GM12878 (cell line): ENCODE results near the gene MAD2L1BP. TPM values are rescaled to one million over a fixed set of nuclear protein-coding genes. Genes with fewer than 3 reads are reported as not detected.
A peak's percentile ranks its signal among the peaks of the same experiment; 100 is the strongest.

Experiments
- ATF7 ChIP-seq: fragments of 450-650 bp; IDR thresholded peaks from 2 replicates; pipeline ENCODE4 v1.6.1; 2016; ENCODE audit warnings: low read depth, mild to moderate bottlenecking
- BACH1 ChIP-seq: fragments of 450-650 bp; IDR thresholded peaks from 2 replicates; pipeline ENCODE4 v1.6.1; 2017; ENCODE audit warnings: mild to moderate bottlenecking, borderline replicate concordance
- CREM ChIP-seq: IDR thresholded peaks from 2 replicates; pipeline ENCODE4 v1.6.1; 2014; ENCODE audit warnings: antibody characterized with exemption, low read depth
- CTCF ChIP-seq, 3 experiments: IDR thresholded peaks in 2 of 3; conservative IDR thresholded peaks in 1 of 3; 2 replicates each; pipeline ENCODE4 v1.5.1; 2011; ENCODE audit warnings: low read depth in 3 of 3, low read length in 3 of 3, mild to moderate bottlenecking in 3 of 3, control low read depth in 2 of 3, moderate library complexity in 2 of 3, inconsistent platforms in 1 of 3, mixed read lengths in 1 of 3; ENCODE audit not compliant: control insufficient read depth in 2 of 3, insufficient read depth in 1 of 3; ENCODE audit errors: extremely low read depth in 1 of 3
- E4F1 ChIP-seq: fragments of 450-650 bp; IDR thresholded peaks from 2 replicates; pipeline ENCODE4 v1.6.1; 2018; ENCODE audit warnings: borderline replicate concordance, mild to moderate bottlenecking; ENCODE audit not compliant: partially characterized antibody
- GABPA ChIP-seq: IDR thresholded peaks from 2 replicates; pipeline ENCODE4 v1.6.1; 2014; ENCODE audit warnings: antibody characterized with exemption, low read depth, mild to moderate bottlenecking, inconsistent platforms
- HDAC2 ChIP-seq: fragments of 200-600 bp; sonication (generic); IDR thresholded peaks from 2 replicates; pipeline ENCODE4 v1.6.1; 2017
- IKZF1 ChIP-seq: fragments of 450-650 bp; conservative IDR thresholded peaks from 2 replicates; pipeline ENCODE4 v1.6.1; 2017; ENCODE audit warnings: antibody characterized with exemption, mild to moderate bottlenecking
- MXI1 ChIP-seq: fragments of 150-350 bp; IDR thresholded peaks from 2 replicates; pipeline ENCODE4 v1.6.1; 2011; ENCODE audit warnings: low read depth, mild to moderate bottlenecking, inconsistent platforms, low read length, improper control_type of control experiment
- NR2F1 ChIP-seq: fragments of 450-650 bp; conservative IDR thresholded peaks from 2 replicates; pipeline ENCODE4 v1.6.1; 2017; ENCODE audit warnings: mild to moderate bottlenecking
- PKNOX1 ChIP-seq: fragments of 450-650 bp; IDR thresholded peaks from 2 replicates; pipeline ENCODE4 v1.6.1; 2016; ENCODE audit warnings: mild to moderate bottlenecking
- POLR2A ChIP-seq: IDR thresholded peaks from 2 replicates; pipeline ENCODE4 v1.6.1; 2011; ENCODE audit warnings: low read depth, mild to moderate bottlenecking, low read length
- POU2F2 ChIP-seq: IDR thresholded peaks from 3 replicates; pipeline ENCODE4 v1.6.1; 2011; ENCODE audit warnings: low read depth, mild to moderate bottlenecking, low read length, borderline replicate concordance
- SMAD5 ChIP-seq: IDR thresholded peaks from 2 replicates; pipeline ENCODE4 v1.6.1; 2016; ENCODE audit warnings: antibody characterized with exemption, low read depth
- SRF ChIP-seq, 2 experiments: IDR thresholded peaks; 2 replicates each; pipeline ENCODE4 v1.6.1; 2011; ENCODE audit warnings: low read depth in 2 of 2, low read length in 2 of 2, mild to moderate bottlenecking in 1 of 2, moderate library complexity in 1 of 2
- TAF1 ChIP-seq: IDR thresholded peaks from 2 replicates; pipeline ENCODE4 v1.6.1; 2011; ENCODE audit warnings: mild to moderate bottlenecking, low read depth, low read length, borderline replicate concordance
- TCF3 ChIP-seq: IDR thresholded peaks from 2 replicates; pipeline ENCODE4 v1.6.1; 2012; ENCODE audit warnings: low read depth, mild to moderate bottlenecking, low read length, borderline replicate concordance; ENCODE audit not compliant: insufficient read depth
- polyA plus RNA-seq, 11 experiments: library from polyadenylated mRNA; depleted of rRNA in 4 of 11; unstranded in 6 of 11; stranded (reverse) in 5 of 11; fragments of >200 nt; fragmentation: Nextera tagmentation in 4 of 11; fragmentation: Illumina TruSeq in 1 of 11; extraction: Ambion mirVana in 4 of 11; extraction: Trizol in 1 of 11; gene quantifications; 1 replicate in 1 of 11; 2 replicates in 10 of 11; pipeline versions ENCODE4 v1.2.1 to v1.2.3, GENCODE V29; 2011 to 2016; ENCODE audit warnings: inconsistent platforms in 2 of 11, missing spikeins in 2 of 11, low read depth in 1 of 11
- total RNA-seq, 4 experiments: library from RNA; depleted of rRNA in 3 of 4; stranded (reverse); fragments of >200 nt in 3 of 4; fragmentation: Illumina TruSeq in 1 of 4; extraction: Trizol in 1 of 4; gene quantifications; 2 replicates each; pipeline versions ENCODE4 v1.2.1 to v1.2.3, GENCODE V29; 2013 to 2021
- TF ChIP-seq, protein P1 (sequence below): fragments of 150-350 bp; IDR thresholded peaks from 2 replicates; pipeline ENCODE4 v1.6.1; 2014; ENCODE audit warnings: mild to moderate bottlenecking, low read depth, low read length
- TF ChIP-seq, protein P2 (sequence below): IDR thresholded peaks from 2 replicates; pipeline ENCODE4 v1.6.1; 2012; ENCODE audit warnings: mild to moderate bottlenecking, low read depth, low read length

MAD2L1BP gene
- total and polyA plus RNA-seq, 10 of the 15 experiments (the other 5 are each of a cell fraction or from before 2014, with no cell fraction given), result 39.2 to 155 (median 60.3) TPM

GRCh38 chr6:43687437-43688347, 52.1 kb downstream of the MAD2L1BP start, which contains the start of gene MRPS18A (continued):
- TF ChIP-seq CTCF (IDR thresholded peaks at IDR 0.05 in 2 of 3, conservative IDR thresholded peaks at IDR 0.05 in 1 of 3; ENCODE audit: control insufficient read depth in 2 of 3, extremely low read depth in 1 of 3, insufficient read depth in 1 of 3, low read depth in 3 of 3, low read length in 3 of 3) (no peak), BACH1 (peak; percentile 49; the same call in 1 of the 2 replicates), SMAD5 (peak; percentile 51; the same call in 1 of the 2 replicates), E4F1 (peak; percentile 27), HDAC2 (no peak), SRF (IDR thresholded peaks at IDR 0.05; ENCODE audit: low read depth in 2 of 2, low read length in 2 of 2) (0 out of 4 replicates have a peak, but pooled peaks of 1 of the 2 experiments have one; percentile 14), CREM (peak; percentile 42), MXI1 (no peak), GABPA (peak; percentile 97), NR2F1 (peak; percentile 49; the same call in 1 of the 2 replicates), ATF7 (no peak), PKNOX1 (peak; percentile 94), IKZF1 (peak; percentile 62), TAF1 (peak; percentile 92), POLR2A (peak; percentile 89), POU2F2 (0 out of 3 replicates have a peak, but pooled peaks have one; percentile 36), TCF3 (no peak)
- TF ChIP-seq, protein P1, sequence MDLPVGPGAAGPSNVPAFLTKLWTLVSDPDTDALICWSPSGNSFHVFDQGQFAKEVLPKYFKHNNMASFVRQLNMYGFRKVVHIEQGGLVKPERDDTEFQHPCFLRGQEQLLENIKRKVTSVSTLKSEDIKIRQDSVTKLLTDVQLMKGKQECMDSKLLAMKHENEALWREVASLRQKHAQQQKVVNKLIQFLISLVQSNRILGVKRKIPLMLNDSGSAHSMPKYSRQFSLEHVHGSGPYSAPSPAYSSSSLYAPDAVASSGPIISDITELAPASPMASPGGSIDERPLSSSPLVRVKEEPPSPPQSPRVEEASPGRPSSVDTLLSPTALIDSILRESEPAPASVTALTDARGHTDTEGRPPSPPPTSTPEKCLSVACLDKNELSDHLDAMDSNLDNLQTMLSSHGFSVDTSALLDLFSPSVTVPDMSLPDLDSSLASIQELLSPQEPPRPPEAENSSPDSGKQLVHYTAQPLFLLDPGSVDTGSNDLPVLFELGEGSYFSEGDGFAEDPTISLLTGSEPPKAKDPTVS, result no peak
- TF ChIP-seq, protein P2, sequence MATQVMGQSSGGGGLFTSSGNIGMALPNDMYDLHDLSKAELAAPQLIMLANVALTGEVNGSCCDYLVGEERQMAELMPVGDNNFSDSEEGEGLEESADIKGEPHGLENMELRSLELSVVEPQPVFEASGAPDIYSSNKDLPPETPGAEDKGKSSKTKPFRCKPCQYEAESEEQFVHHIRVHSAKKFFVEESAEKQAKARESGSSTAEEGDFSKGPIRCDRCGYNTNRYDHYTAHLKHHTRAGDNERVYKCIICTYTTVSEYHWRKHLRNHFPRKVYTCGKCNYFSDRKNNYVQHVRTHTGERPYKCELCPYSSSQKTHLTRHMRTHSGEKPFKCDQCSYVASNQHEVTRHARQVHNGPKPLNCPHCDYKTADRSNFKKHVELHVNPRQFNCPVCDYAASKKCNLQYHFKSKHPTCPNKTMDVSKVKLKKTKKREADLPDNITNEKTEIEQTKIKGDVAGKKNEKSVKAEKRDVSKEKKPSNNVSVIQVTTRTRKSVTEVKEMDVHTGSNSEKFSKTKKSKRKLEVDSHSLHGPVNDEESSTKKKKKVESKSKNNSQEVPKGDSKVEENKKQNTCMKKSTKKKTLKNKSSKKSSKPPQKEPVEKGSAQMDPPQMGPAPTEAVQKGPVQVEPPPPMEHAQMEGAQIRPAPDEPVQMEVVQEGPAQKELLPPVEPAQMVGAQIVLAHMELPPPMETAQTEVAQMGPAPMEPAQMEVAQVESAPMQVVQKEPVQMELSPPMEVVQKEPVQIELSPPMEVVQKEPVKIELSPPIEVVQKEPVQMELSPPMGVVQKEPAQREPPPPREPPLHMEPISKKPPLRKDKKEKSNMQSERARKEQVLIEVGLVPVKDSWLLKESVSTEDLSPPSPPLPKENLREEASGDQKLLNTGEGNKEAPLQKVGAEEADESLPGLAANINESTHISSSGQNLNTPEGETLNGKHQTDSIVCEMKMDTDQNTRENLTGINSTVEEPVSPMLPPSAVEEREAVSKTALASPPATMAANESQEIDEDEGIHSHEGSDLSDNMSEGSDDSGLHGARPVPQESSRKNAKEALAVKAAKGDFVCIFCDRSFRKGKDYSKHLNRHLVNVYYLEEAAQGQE, result no peak
